Common myeloid progenitor, CD34-positive (primary cell): ENCODE data around the gene SEMA3B.
A peak's percentile ranks its signal among the peaks of the same experiment; 100 is the strongest.

Source experiments
- CTCF ChIA-PET: fragments of 350-600 bp; sonication (Branson Sonifier 250); formaldehyde crosslinking; loops from one replicate; lab custom pipeline; 2021; ENCODE audit warnings: antibody characterized with exemption; lab: Charles Lee
- POLR2A ChIA-PET: fragments of 350-600 bp; sonication (Branson Sonifier 250); formaldehyde crosslinking; loops from one replicate; lab custom pipeline; 2021; ENCODE audit warnings: antibody characterized with exemption; lab: Charles Lee
- DNase-seq, 3 donors: peaks; one replicate each; pipeline versions ENCODE4 v3.0.0 to v3.0.0-alpha.2; 2013
- H3K27ac ChIP-seq, 2 experiments: 1 replicate in 1 of 2; 2 replicates in 1 of 2; pipeline ENCODE4 v1.7.0; 2013; ENCODE audit warnings: inconsistent platforms in 2 of 2, low read length in 2 of 2, mild to moderate bottlenecking in 2 of 2, low read depth in 1 of 2, moderate library complexity in 1 of 2; ENCODE audit not compliant: severe bottlenecking in 2 of 2, insufficient read depth in 1 of 2, poor library complexity in 1 of 2
- H3K27me3 ChIP-seq, 5 experiments: replicated peaks in 2 of 5; 1 replicate in 3 of 5; 2 replicates in 2 of 5; pipeline versions ENCODE4 v1.6.1 to v1.7.0; 2013; ENCODE audit warnings: low read length in 4 of 5, mild to moderate bottlenecking in 2 of 5, moderate library complexity in 2 of 5, inconsistent platforms in 1 of 5; ENCODE audit not compliant: insufficient read depth in 5 of 5, control insufficient read depth in 4 of 5
- H3K36me3 ChIP-seq, 4 experiments: 1 replicate in 2 of 4; 2 replicates in 2 of 4; pipeline versions ENCODE4 v1.6.1 to v1.7.0; 2013; ENCODE audit warnings: low read length in 3 of 4, control low read depth in 1 of 4, mild to moderate bottlenecking in 1 of 4; ENCODE audit not compliant: control insufficient read depth in 4 of 4, insufficient read depth in 4 of 4
- H3K4me1 ChIP-seq, 4 experiments: 1 replicate in 3 of 4; 2 replicates in 1 of 4; pipeline versions ENCODE4 v1.6.1 to v1.7.1; 2013; ENCODE audit warnings: low read length in 3 of 4, mild to moderate bottlenecking in 3 of 4, control low read depth in 1 of 4, inconsistent platforms in 1 of 4, moderate library complexity in 1 of 4; ENCODE audit not compliant: control insufficient read depth in 4 of 4, insufficient read depth in 4 of 4; ENCODE audit errors: control extremely low read depth in 1 of 4
- H3K4me3 ChIP-seq, 7 experiments: 1 replicate in 4 of 7; 2 replicates in 3 of 7; pipeline versions ENCODE4 v1.5.1 to v1.7.0; 2013; ENCODE audit warnings: mild to moderate bottlenecking in 7 of 7, low read length in 6 of 7, moderate library complexity in 6 of 7, inconsistent platforms in 2 of 7, low read depth in 2 of 7, control low read depth in 1 of 7; ENCODE audit not compliant: insufficient read depth in 4 of 7, control insufficient read depth in 1 of 7; ENCODE audit errors: extremely low read depth in 1 of 7
- H3K9me3 ChIP-seq, 5 experiments: 1 replicate in 4 of 5; 2 replicates in 1 of 5; pipeline versions ENCODE4 v1.6.1 to v1.7.1; 2013; ENCODE audit warnings: low read length in 4 of 5, mild to moderate bottlenecking in 2 of 5, inconsistent platforms in 1 of 5, low read depth in 1 of 5, moderate library complexity in 1 of 5; ENCODE audit not compliant: control insufficient read depth in 4 of 5, insufficient read depth in 2 of 5; ENCODE audit errors: control extremely low read depth in 1 of 5
- WGBS: methylation state at CpG from one replicate; pipeline ENCODE4 v1.1.5; 2013; ENCODE audit not compliant: insufficient coverage; 5-methylcytosine and 5-hydroxymethylcytosine counted together

The SEMA3B gene

DNA sequence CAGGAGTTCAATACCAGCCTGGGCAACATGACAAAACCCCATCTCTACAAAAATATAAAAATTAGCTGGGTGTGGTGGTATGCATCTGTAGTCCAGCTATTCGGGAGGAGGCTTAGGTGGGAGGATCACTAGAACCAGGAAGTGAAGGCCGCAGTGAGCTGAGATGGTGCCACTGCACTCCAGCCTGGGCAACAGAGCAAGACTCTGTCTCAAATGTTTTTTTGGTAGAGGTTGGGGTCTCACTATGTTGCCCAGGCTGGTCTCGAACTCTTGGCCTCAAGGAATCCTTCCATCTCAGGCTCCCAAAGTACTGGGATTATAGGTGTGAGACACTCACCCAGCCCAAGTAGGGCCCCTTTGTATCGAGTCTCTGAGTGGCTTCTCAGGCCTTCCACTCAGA lies 25.1 kb downstream of the SEMA3B start:
- Histone ChIP-seq H3K36me3 (peaks cover 0 to 38% (median 18%) of the 10 kb centered on the region in 4 experiments), H3K27ac (no peak overlapping the region), H3K27me3 (no peaks in the 10 kb centered on the region), H3K9me3 (no peaks in the 10 kb centered on the region), H3K4me1 (peaks cover 5 to 44% (median 40%) of the 10 kb centered on the region in 4 experiments), H3K4me3 (no peak overlapping the region)
- CTCF ChIA-PET = interaction anchor here (0.7 to 1.1 kb wide), 2 partner anchors 15 to 25 kb away, joined by 3 read pairs; no protein-coding TSS in a partner anchor
- no peak for DNase-seq
- WGBS = 100% methylated on average over 2 of the region's 4 CpGs
- POLR2A ChIA-PET = no interaction called here

DNA sequence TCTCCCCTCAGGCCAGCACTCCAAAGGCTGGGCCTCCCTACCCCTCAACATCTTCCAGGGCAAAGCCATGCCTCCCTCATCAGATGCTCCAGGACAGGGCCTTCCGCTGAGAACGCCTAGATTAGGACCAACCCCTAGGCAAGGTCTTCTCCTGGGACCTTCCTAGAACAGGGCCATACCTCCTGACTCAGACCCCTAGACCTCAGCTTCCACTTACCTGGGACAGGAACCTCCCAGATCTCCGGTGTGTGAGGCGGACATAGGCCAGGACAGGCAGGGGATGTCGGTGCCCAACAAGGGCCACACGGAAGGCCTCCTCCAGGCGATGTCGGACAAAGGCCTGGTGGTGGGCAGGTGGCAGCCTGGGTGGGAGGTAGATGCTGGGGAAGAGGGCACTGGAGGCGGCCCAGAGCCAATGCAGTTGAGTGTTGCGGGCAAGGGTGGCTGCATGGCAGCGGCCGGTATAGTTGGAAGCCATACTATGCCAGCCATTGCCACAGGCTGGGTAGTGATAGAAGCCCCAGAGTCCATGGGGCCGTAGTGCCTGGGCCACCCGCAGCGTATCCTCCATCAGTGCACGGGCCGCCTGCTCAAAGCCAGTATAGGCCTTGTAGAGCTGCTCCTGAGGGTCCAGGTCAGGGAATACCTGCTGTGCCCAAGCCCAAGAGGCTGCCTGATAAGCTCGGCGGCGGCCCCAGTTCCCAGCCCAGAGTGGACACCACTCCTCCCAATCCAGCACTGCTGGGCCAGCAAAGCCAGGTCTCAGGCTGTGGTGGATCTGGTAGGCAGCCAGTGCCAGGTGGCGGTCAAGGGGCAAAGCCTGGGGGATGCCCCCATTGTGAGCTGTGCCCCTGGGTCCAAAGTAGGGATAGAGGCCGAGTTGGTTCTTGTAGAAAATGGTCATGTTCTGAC lies 25.8 kb downstream of the SEMA3B start:
- WGBS = 100% methylated on average over 16 of the region's 22 CpGs
- CTCF ChIA-PET = interaction anchor here (0.5 to 5.5 kb wide), 5 partner anchors 15 to 51 kb away, joined by 3 to 26 read pairs (median 4); no protein-coding TSS in a partner anchor
- no peak overlapping the region for H3K4me3 ChIP-seq

DNA sequence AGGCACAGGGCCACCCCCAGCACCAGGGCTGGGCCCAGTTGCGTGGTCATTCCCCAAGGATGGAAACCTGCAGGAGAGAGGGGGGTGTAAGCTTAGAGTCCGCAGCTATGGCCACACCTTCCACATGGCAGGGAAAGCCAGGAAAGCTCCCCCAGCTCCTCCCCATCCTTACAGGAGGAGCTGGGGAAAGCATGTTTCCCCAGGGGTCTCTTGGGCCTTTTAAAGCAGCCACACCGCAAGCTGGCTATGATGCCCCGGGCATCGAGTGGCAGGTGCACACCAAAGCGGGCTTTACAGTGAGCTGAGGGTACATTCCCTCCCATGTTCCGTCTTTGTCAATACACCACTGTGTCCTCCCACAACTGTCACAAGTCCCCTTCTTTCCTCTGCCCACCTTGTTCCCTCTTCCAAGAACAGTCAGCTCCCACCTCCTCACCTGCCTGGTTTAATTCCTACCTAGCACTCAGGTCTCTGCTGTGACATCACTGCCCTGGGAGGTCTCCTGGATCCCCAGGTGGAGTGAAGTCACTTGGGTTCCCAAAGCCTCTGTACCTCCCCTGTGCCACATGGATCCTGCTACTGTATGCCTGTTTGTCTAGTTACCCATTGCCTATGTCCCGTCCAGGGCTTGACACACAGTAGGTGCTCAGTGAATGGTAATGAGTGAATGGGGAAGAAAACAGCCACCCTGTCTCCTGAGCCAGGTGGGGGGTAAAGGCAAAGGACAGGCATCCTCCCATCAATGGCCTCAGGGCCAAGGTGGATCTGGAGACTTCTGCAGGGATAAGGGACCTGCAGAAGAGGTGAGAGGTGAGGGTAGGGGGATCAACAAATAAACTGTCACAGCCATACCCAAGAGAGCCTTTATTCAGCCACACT lies 26.8 kb downstream of the SEMA3B start:
- POLR2A ChIA-PET = interaction anchor here (0.6 kb wide), 1 partner anchor 44 kb away, joined by 4 read pairs; no protein-coding TSS in a partner anchor
- 100% methylated on average over 6 of the region's 8 CpGs for WGBS

More for the DNA sequence above, 25.8 kb downstream of the SEMA3B start:
- Histone ChIP-seq H3K4me1 (peaks cover 5 to 47% (median 43%) of the 10 kb centered on the region in 4 experiments), H3K36me3 (peaks cover 0 to 32% (median 12%) of the 10 kb centered on the region in 4 experiments), H3K27ac (no peak overlapping the region), H3K9me3 (no peaks in the 10 kb centered on the region), H3K27me3 (no peaks in the 10 kb centered on the region)
- POLR2A ChIA-PET = interaction anchor here (0.6 kb wide), 2 partner anchors 45 to 53 kb away, joined by 3 to 4 read pairs; no protein-coding TSS in a partner anchor
- no peak for DNase-seq

DNA sequence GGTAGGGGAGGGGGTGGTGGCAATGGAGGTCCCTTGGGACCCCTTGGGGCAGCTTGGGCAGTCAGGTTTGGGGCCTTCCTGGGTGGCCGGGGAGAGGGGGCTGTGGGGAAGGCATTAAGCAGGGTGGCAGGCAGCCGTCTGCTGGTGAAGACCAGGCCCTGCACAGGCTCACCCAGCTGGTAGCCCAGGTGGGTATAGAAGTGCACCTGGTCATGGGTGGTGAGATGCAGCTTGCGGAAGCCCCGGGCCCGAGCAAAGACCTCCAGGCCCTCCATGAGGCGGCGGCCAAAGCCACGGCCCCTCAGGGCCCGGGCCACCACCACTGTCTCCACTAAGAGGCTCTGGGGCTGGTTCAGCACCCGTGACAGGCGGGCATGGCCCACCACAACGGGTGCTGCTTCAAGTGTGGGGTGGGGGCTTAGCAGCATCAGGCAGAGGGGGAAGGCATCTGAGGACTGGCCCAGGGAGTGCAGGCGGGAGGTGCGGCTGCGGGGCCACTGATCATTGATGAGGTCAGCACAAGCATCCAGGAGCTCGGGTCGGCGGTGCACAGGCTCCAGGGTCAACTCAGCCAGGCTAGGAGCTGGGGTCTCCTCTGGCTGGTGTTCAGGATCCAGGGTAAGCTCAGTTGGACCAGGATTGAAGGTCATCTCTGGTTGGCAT lies 27.9 kb downstream of the SEMA3B start:
- peaks cover 7 to 40% (median 39%) of the 10 kb centered on the region in 4 experiments for H3K4me1 ChIP-seq
- ChIA-PET CTCF (interaction anchor here (0.6 to 5.5 kb wide), 8 partner anchors 8 to 72 kb away, joined by 3 to 46 read pairs (median 4); partner anchors contain the start of gene HYAL2), POLR2A (interaction anchor here (0.7 kb wide), 1 partner anchor 92 kb away, joined by 3 read pairs; no protein-coding TSS in a partner anchor)
- no peak overlapping the region for H3K27ac ChIP-seq
- no peaks in the 10 kb centered on the region for H3K9me3 ChIP-seq
- no peaks in the 10 kb centered on the region for H3K27me3 ChIP-seq
- 99% methylated on average over 17 of the region's 18 CpGs for WGBS
- peaks cover 0 to 22% (median 9%) of the 10 kb centered on the region in 4 experiments for H3K36me3 ChIP-seq
- DNase-seq = no peak
- H3K4me3 ChIP-seq = no peak overlapping the region

More for the DNA sequence above, 26.8 kb downstream of the SEMA3B start:
- Histone ChIP-seq H3K27me3 (no peaks in the 10 kb centered on the region), H3K36me3 (peaks cover 0 to 22% (median 9%) of the 10 kb centered on the region in 4 experiments), H3K4me1 (peaks cover 10 to 51% (median 49%) of the 10 kb centered on the region in 4 experiments), H3K4me3 (no peak overlapping the region), H3K27ac (no peak overlapping the region), H3K9me3 (no peaks in the 10 kb centered on the region)
- CTCF ChIA-PET = interaction anchor here (0.9 to 5.5 kb wide), 3 partner anchors 21 to 28 kb away, joined by 4 to 46 read pairs (median 26); partner anchors contain the start of gene HYAL2
- DNase-seq = no peak

DNA sequence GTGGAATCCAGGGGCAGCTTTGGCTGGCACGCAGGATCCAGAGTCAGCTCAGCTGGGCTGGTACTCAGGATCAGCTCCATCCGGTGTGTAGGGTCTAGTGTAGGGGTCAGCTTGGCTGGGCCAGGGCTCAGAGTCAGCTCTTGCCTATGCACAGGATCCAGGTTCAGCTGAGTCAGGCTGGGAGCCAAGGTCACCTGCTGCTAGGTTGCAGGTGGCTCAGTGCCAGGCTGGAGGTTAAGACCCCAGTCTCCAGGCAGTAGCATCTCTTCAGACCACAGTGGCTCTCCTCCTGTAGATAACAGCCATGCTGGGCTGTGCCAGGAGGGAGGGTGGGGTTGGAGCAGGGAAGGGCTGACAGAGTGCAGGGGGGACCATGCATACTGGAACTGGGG lies 28.4 kb downstream of the SEMA3B start:
- ChIA-PET POLR2A (interaction anchor here (0.7 kb wide), 1 partner anchor 93 kb away, joined by 3 read pairs; no protein-coding TSS in a partner anchor), CTCF (interaction anchor here (0.6 to 5.5 kb wide), 9 partner anchors 9 to 72 kb away, joined by 3 to 46 read pairs (median 4); partner anchors contain the start of gene HYAL2)
- WGBS = 100% methylated on average over 2 of the region's 2 CpGs

More for the DNA sequence above, 28.4 kb downstream of the SEMA3B start:
- DNase-seq = no peak
- H3K36me3 ChIP-seq = peaks cover 0 to 22% (median 9%) of the 10 kb centered on the region in 4 experiments
- no peaks in the 10 kb centered on the region for H3K27me3 ChIP-seq
- H3K9me3 ChIP-seq = no peaks in the 10 kb centered on the region
- peaks cover 7 to 39% (median 39%) of the 10 kb centered on the region in 4 experiments for H3K4me1 ChIP-seq
- peak overlapping the region in 1 of 2 experiments; percentile 86 for H3K27ac ChIP-seq
- H3K4me3 ChIP-seq = peak overlapping the region in 2 of 7 experiments; percentile 83 to 98
